ENCODE results near the gene AMMECR1L.

DNA sequence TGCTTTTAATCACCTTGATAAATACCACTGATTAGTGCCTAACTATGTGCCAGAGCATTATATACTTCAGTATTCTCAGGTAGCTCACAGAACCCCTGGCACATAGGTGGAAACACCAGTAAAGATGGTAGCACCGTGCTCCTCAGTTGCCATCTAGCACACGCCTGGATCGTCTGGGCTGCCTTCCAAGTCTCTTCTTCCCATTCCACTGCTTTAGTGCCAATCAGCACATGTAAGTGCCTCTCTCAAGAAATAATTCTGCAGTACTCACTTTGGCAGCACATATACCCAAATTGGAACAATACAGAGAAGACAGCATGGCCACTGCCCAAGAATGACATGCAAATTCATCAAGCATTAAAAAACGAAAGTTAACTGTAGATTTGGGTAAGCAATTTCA is 40.8 kb downstream of the AMMECR1L start:
- TF ChIP-seq, protein P1, sequence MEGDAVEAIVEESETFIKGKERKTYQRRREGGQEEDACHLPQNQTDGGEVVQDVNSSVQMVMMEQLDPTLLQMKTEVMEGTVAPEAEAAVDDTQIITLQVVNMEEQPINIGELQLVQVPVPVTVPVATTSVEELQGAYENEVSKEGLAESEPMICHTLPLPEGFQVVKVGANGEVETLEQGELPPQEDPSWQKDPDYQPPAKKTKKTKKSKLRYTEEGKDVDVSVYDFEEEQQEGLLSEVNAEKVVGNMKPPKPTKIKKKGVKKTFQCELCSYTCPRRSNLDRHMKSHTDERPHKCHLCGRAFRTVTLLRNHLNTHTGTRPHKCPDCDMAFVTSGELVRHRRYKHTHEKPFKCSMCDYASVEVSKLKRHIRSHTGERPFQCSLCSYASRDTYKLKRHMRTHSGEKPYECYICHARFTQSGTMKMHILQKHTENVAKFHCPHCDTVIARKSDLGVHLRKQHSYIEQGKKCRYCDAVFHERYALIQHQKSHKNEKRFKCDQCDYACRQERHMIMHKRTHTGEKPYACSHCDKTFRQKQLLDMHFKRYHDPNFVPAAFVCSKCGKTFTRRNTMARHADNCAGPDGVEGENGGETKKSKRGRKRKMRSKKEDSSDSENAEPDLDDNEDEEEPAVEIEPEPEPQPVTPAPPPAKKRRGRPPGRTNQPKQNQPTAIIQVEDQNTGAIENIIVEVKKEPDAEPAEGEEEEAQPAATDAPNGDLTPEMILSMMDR (IDR thresholded peaks at IDR 0.05; ENCODE audit: low read depth, low read length, poor library complexity, severe bottlenecking): no peak
- no peak for TF ChIP-seq EZH2phosphoT487 (IDR thresholded peaks at IDR 0.05; ENCODE audit: borderline replicate concordance, low read length)

Data from DOHH2 (cell line).